Measurements from ENCODE around the gene NUDT14.

Gene NUDT14

GRCh38 chr14:105132921-105133654 lies 48.0 kb downstream of the NUDT14 start:
- no peak for DNase-seq (ENCODE audit: low spot score)

- no peak for DNase-seq (ENCODE audit: low spot score)
Observed at GRCh38 chr14:105131241-105131640, 49.9 kb downstream of the NUDT14 start.

GRCh38 chr14:105128059-105128458 lies 53.1 kb downstream of the NUDT14 start:
- no peak for DNase-seq (ENCODE audit: low spot score)

DNA sequence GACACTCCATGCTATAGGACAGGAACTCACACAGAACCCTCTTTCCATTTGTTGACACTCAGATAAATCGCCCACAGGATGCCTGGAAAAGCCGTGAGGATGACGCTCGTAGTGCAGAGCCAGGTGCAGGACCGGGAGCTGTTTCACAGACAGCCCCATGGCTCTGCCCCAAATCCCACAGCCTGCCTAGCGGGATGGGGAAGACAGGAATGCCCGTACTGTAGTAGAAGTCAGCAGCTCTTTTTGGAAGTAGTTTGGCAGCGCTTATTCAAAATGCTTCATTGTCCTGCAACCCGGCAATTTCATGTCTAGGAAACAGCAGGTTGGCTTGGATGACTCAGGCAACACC lies 54.2 kb downstream of the NUDT14 start:
- no peak for DNase-seq (ENCODE audit: low spot score)

GRCh38 chr14:105126126-105126980 lies 54.8 kb downstream of the NUDT14 start:
- no peak for DNase-seq (ENCODE audit: low spot score)

DNA sequence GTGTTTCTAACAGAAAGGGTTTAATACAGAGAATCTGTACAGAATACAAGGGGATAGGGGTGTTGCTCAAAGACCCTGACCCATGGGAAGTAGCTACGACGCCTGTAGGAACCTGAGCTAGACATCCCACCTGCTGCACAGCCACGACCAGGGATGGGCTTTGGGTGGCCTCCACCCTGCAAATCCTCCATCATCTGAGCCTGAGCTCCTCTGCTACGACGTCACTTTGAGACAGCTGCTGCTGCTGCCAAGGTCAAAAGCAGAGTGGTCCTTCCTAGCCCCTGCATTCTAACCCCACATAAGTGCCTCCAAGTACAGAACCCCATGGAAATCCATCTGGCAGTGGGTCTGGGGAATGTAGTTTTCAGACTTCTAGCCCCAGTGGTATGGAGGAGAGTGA lies 56.3 kb downstream of the NUDT14 start:
- DNase-seq (ENCODE audit: low spot score) = no peak

- DNase-seq (ENCODE audit: low spot score) = no peak
Observed at GRCh38 chr14:105123981-105124765, 56.9 kb downstream of the NUDT14 start.

DNA sequence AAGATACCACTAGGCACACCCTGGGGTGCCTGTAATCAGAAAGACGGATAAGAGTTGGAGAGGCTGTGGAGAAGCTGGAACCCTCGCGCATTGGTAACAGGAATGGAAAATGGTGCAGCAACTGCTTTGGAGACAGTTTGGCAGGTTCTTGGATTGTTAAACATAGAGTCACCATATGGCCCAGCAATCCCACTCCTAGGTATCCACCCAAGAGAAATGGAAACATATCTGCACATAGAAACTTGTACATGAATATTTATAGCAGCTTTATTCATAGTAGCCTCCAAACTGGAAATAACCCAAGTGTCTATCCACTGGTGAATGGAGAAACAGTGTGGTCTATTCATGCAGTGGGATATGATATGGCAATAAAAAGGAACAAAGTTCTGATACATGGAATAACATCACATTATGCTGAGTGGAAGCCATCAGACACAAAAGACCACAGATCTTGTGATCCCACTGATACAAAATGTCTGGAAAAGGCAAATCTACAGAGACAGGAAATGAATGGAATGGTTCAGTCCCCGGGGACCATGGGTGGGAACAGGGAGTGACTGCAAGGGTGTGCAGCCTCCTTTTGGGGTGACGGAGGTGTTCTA lies 57.9 kb downstream of the NUDT14 start:
- no peak for DNase-seq (ENCODE audit: low spot score)
